ENCODE results near the gene MOB1A.
"Not testable (repeated sequence)": the region's sequence is repeated elsewhere in the genome, so short reads cannot be mapped to it uniquely, and the experiment has no call there.

Gene MOB1A

GRCh38 chr2:74148457-74149246, 30.0 kb downstream of the MOB1A start:
- DNase-seq (ENCODE audit: low read depth in 3 of 3) = no peak

- DNase-seq (ENCODE audit: low read depth in 3 of 3) = peak; percentile 62 to 89 (median 73)
Observed at GRCh38 chr2:74147727-74148456, 30.8 kb downstream of the MOB1A start, which contains the start of gene BOLA3. Gene BOLA3, minus strand, starts transcription at chr2:74147912. Its CDS starts 38 bp downstream, at chr2:74147874.

- peak in 2 of 3 experiments; percentile 5 to 41 for DNase-seq (ENCODE audit: low read depth in 3 of 3)
Observed at GRCh38 chr2:74146929-74147726, 31.6 kb downstream of the MOB1A start.

DNA sequence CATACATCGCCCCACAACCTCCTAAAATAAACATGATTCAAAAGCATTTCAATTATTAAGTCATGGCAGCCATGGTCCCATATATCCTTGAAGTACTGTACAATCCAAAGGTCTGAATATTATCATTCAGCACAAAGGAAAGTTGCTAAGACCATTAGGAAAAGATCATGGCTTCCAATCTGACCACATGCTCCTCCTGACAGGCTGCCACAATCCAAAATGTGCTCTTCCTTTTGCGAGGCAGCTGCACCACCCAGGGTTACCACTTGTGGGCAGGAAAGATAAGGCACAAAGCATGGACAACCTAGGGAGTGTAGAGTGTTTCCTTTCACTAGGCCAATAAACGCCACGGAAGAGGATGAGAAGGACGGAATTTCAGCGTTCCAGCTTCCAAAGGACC, 36.3 kb downstream of the MOB1A start:
- no peak for DNase-seq (ENCODE audit: low read depth in 3 of 3)

DNA sequence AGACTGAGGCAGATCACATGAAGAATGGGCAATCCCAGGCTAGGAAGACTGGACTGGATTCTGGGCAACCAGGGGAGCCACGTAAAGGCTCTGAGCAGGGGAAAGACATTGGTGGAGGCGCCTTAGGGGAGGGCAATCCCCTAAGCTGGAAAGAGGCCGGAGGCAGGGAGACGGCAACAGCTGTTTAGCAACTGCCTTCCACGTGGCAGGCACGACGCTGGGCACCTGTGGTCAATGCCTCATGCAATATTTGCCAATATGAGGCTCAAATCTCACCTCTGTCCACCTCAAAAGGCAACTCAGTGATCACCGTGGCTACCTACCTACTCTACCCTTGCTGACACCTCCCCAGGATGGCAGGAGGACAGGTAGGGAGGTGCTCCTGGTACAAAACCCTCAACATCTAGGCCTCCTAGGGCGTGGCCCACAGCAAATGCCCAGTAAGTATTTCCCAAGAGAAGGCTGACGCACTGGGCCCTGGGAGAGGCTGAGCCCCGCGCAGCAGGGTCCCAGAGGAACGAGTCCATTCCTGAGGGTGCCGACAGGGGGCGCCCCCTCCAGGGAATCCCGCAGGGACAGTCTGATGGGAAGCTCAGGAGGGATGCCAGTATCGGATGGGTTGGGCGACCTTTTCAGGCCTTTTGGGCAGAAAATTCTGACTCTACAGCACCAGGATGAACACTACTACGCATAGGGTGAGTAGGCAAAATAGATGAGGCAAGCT, 39.9 kb downstream of the MOB1A start:
- no peak for DNase-seq (ENCODE audit: low read depth in 3 of 3)

DNA sequence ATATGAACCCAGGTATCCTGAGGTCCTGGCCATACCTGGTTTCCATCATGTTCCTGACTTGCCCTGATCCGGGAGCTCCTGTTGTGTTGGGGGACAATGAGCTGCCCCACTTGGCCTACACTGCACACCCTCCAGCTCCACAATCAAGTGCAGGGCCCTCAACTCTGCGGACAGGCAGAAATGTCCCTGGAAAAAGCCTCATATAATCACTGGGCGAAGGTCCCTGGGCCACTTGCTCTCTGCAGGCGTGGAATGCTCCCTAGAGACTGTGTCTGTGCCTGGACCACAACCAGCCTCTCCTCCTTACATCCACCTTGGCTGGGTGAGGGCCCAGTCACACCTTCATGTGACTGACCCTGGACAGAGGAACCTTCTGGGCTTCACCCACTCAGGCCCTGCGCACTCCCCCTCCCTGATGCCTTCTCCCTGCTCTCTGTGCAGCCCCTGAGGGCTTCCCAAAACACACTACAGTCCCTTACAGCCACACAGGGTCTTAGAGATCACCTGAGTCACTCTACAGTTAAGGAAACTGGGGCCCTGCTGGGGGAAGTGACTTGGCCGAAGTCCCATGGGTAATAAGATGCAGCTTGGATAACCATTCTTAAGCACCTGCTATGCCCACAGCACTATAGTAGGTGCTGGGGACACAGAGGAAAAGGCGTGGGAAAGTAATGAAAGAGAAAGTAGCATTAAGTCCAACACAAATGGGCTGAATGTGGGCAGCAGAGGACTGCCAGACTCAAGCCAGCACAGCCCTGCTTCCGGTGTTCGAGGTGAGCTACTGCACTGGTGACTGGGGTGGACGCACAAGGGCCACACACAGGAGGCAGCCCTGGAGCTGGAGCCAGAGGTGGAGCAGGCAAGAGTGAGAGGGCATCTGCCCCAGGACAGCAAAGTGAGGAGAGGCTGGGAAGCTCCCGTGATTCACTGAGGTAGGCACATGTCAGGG, 40.8 kb downstream of the MOB1A start:
- DNase-seq (ENCODE audit: low read depth in 3 of 3) = no peak

- no peak for DNase-seq (ENCODE audit: low read depth in 3 of 3)
Observed at GRCh38 chr2:74131901-74132300, 46.8 kb downstream of the MOB1A start.

GRCh38 chr2:74130211-74130995, 48.3 kb downstream of the MOB1A start:
- DNase-seq (ENCODE audit: low read depth in 3 of 3) = no peak

DNA sequence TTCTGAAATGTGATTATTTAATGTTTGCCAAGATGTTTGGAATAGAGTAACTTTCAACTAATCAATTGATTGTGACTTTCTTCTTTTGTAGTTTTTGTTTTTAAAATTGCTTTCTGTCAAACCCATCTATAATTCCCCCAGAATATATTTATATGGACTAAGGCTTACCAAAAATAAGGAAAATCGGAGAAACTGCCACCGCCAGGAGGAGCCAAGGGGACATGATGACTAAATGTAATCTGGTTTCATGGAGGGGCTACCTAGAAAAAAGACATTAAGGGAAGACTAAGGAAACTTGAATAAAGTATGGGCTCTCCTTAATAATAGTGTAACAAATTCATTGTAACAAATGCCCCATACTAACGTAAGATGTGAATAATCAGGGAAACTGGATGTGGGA, 50.5 kb downstream of the MOB1A start:
- no peak for DNase-seq (ENCODE audit: low read depth in 3 of 3)

- not testable (repeated sequence) for DNase-seq (ENCODE audit: low read depth in 3 of 3)
Observed at GRCh38 chr2:74123955-74124354, 54.7 kb downstream of the MOB1A start.

GRCh38 chr2:74121846-74122245, 56.8 kb downstream of the MOB1A start:
- DNase-seq (ENCODE audit: low read depth in 3 of 3) = not testable (repeated sequence)

GRCh38 chr2:74119912-74120825, 58.5 kb downstream of the MOB1A start:
- peak; percentile 70 to 84 (median 75) for DNase-seq (ENCODE audit: low read depth in 3 of 3)

- DNase-seq (ENCODE audit: low read depth in 3 of 3) = no peak
Observed at GRCh38 chr2:74119339-74119738, 59.3 kb downstream of the MOB1A start.

- no peak for DNase-seq (ENCODE audit: low read depth in 3 of 3)
Observed at GRCh38 chr2:74111380-74111779, 67.3 kb downstream of the MOB1A start.

DNA sequence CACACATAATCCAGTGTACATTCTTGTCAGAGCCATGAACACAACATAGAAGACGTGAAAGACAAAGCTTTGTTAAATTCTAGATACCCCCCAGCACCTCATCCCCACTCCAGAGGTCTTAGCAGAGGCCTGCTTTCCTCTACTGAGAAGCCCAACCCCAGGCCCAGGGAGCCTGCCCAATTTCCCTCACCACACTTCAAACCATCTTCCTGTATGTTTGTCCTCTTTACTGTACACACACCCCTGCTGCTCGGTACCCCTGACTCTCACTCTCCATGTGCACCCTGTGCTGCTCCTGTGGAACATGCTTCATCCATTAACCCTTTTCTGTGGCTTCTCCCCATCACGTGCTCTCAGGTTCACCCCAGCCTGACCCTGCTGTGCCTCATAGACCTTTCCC, 68.1 kb downstream of the MOB1A start:
- no peak for DNase-seq (ENCODE audit: low read depth in 3 of 3)

DNA sequence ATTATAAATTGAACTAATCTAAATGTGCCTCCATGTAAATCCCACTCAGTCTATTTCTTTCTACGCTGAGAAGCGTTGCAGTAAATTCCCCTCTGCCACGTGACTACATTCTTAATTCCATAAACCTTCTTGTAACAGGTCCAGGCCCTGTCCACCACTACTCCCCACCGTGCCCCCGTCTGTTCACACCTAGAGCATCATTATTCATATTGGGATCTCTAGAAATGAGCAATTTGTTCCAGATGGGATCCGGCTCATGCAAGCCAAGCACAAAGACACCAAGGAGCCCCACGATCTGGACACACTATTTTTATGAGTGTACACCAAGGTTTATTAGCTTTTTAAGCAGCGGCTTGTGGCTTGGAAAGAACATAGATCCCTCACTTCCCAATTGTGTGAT, 69.1 kb downstream of the MOB1A start:
- DNase-seq (ENCODE audit: low read depth in 3 of 3) = no peak

- DNase-seq (ENCODE audit: low read depth in 3 of 3) = no peak
Observed at GRCh38 chr2:74107071-74107470, 71.6 kb downstream of the MOB1A start.

DNA sequence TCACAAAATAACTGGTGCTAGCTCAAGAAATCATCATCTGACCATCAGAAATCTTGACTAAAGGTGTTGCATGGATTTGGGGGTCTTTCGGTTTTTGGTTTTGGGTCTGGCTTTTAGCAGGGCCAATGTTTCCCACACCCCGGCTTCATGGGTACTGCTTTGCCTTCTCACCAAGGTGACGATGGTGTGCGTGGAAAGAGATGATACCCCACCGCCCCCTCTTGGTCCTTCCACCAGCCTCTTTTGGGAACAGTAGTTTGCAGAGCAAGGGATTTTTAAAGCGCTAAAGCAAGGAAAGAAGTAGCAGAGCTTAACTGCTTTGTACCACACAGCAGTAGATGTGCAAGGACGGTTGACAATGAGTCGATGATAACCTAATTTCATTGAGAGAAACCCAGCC, 73.3 kb downstream of the MOB1A start:
- no peak for DNase-seq (ENCODE audit: low read depth in 3 of 3)

DNA sequence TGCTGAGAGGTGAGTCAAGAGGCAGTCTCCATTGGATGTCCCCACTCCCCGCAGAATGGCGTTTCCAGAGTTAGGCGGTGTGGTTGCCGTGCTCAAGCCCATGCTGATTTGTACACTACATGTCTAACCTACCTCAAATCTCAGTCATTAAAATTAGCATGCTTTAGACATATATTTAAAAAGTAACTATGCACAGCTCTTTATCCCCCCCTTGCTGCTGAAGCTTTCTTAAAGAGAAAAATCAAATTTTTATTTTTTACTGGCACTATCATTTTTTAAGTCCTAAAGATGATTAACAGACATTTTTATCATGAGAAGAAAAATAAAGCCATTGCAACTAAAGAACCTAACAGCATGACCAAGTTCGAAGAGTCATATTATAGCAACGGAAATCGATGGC, 73.8 kb downstream of the MOB1A start:
- DNase-seq (ENCODE audit: low read depth in 3 of 3) = no peak
